GM19351 (cell line): ENCODE measurements around the gene VTI1A.

Experiments used
- ATAC-seq: cut with Tn5 transposase; IDR thresholded peaks from one replicate; pipeline ENCODE4 v1.9.1; 2021; ENCODE audit warnings: mild to moderate bottlenecking, moderate library complexity; ENCODE audit not compliant: unreplicated experiment

Gene VTI1A

DNA sequence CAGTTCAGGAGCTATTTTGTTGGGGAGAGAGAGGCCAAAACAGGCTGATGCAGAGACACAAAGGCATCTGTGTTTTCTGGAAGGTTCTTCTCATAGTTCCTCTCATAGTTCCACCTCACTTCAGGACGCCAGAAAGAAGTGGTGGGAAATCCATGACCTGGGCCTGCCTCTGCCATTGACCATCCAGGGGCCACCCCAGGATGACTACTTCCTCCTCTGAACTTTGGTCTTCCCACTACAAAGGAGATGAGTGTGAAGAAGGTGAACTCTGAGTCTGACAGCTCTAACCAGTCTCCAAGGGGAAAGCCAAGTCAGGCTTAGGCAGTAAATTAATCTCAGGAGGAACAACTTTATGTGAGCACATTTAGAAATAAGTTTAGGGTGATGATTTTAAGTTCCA, 327.2 kb downstream of the VTI1A start:
- ATAC-seq, result no peak

DNA sequence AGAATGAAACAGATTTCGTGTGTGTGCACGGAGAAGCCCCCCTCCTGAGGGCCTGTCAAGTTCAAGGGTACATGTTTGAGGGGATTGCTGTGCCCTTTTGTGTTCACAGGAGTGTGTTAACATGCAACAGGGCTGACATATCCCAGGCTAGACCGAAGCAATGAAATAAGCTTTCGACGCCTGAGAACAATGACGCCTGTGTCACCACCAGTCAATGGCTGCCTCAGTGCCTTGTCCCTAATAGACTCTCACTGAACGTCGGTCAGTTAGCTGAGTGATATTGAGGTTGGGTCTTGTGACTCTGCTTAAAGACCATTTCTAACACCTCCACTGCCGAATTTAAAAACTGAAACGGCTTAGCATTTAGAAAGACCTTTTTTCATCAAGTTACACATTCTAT, 327.8 kb downstream of the VTI1A start:
- no peak for ATAC-seq

DNA sequence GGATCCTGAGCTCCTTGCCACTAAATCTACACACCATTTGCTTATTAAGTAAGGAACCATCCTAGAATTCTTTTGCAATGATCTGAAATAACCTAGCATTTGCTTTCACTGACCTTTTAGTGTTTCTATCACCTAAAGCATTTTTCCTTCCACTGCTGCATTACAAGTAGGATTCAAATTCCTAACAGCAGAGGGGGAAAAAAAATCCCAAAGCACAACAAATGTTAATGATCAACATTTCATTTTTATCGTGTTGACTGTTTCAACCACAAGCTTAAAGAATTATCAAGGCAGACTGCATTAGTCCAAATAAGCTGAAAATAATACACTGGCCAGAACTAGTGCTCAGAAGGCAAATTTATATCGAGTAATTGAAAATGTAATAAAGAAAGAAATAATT, 328.4 kb downstream of the VTI1A start:
- no peak for ATAC-seq

DNA sequence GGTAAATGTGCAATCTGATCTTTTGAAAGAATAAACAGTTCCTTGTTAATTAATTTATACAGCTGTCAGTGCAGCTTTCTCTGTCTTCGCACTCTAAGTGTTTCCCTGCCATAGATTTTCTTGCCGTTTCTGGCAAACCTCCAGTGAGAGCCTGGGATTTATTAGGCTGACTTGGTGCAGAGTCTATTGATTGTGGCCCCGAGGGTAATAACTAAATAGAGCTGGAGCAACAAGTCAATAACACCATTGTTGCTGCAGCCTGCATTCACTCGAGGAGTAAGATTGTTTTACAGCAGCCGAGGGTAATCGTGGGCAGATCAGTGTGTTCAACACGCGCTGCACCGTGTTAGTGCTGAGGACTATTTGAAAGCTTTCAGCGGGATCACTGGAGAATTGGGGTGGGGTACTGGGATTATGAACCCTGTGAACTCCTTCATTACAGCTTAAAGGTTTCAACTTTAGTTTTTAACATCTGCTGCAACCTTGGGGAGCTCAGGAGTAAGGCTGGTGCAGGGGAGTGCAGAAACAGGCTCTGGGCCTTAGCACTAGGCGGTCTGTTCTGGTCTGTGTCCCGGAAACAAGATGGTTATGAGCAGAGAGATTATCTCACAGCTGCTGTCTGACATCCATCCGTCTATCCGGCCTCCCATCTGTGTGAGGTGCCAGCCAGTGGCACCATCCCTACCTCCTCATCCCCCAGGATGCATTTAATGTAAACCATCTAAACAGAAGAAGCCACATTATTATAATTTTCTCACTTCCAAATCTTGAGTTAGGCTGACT, 329.1 kb downstream of the VTI1A start:
- ATAC-seq, result no peak

DNA sequence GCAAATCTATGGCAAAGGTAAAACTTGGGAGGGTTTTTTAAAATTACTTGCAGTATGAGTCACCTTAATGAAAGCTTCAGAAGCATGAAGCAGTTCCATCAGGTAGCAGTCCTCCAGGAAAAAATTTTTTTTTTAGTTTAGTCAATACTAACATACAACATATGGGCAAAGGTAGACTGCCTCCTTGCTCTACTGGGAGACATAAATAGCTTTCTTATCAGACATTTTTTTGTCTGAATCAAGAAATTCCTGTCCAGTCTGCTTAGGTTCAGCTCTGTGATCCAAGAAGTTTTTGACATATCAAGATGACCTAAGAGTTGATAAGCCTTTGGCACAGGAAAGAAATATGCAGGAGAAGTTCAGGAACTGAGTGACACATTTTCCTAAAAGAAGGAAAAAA, 331.6 kb downstream of the VTI1A start:
- ATAC-seq, result no peak

DNA sequence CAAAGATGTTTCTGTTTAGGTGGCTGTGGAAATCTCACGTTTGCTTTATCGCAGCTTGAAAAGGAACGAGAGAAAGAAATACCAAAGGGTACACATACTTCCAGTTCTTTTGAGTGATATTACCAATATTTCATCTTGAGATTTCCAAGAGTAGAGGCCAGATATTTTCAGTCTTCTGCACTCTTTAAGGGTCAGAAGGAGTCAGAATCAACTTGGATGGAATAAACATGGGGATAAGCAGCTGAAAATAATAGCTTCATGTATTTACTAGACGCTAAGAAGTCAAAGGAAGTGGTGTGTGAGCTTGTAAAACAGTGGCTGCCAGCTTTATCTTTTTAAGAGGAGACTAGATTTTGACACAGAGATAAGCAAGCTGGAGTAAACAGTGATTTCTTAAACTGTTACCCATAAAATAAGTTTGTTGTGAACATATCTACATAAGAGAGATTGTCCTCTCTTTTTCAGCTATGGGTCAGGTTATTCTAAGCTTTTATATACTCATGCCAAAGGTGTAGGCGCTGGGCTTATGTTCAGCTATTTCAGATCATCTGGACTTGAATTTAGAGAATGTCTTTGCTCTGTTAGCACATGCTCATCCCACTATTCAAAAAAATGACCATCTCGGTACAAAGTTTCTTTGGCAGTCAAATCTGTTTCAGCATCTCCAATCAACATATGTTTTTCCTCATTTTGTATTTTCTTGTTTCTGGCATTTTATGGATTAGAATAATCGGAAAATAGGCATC, 332.2 kb downstream of the VTI1A start:
- ATAC-seq, result no peak

DNA sequence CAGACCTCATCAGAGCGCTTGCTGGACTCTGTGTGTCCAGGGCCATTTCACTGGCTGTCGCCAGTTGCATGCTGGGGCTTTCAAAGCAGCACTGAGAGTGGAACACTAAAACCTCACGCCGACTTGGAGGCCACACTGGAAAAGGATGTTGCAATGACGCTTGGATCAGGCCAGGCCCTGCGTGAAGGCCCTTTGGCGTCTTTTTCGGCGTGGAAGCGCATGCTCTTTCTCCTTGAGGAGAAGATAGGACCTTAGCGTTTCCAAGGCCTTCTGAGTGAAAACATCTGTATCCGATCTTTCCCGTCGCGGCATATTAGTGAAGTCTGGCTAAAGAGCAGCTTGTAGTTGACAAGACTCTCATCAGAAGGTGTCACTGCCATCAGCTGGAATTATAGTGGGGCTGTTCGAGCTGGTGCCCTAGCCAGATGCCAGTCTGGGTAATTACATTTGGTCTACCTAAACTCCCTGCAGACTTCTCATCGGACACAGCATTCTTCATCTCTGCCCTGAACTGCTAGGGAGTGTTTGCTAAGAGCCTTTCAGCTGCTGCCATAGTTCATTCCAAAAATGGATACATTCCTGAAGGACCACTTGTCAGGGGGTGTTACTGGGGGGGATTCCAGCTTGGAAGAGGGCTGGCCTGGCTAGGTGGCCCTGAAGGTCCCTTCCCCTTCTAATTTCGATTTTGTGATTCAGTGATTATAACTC, 335.3 kb downstream of the VTI1A start:
- ATAC-seq, result no peak

DNA sequence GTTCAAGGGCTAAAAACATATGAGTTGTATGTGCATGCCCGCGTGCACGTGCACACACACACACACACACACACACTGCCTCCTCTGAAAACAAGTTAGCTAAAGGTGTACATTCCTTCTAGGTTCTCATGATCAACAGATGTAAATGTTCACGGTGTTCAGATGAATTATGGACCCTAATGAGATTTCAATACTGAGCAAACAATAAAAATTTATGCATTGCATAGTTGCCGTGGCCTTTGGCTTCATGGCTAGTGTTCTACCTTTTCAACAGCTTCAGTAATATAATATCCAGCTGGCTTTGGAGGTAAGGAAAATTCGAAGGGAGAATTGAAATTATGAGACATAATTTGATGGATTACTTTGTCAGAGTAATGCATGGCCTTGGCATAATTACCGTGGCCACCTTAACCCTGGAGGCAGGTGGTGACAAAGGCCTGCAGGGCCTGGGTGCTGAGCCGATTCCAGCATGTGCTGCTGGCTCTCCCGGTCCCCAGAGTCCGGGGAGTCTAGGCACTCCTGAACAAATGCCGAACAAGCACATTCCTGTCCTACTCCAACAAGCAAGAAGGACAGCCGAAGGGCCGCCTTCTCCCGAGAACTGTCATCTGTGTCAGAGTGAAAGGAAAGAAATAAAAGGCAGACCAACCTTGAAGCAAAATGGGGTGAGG, 336.5 kb downstream of the VTI1A start:
- no peak for ATAC-seq

DNA sequence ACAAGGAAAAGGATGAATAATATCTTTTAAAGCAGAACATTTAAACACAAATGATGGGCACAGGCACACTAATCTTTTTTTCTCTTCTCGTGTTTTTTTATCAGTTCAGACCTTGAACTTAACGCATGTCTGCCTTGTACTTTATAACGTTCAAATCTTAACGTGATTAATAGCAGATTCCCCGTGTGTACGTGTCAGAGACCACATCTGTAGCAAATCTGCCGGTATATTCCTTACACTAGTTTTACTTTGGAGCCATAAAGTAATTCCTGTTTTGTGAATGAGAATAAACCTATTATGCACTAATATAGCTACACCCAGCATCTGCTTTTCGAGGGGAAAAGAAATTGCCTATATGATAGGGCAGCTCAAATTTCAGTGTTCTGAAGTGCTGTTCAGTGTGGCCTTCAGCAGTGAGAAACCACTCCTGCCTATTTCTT, 337.0 kb downstream of the VTI1A start:
- no peak for ATAC-seq

DNA sequence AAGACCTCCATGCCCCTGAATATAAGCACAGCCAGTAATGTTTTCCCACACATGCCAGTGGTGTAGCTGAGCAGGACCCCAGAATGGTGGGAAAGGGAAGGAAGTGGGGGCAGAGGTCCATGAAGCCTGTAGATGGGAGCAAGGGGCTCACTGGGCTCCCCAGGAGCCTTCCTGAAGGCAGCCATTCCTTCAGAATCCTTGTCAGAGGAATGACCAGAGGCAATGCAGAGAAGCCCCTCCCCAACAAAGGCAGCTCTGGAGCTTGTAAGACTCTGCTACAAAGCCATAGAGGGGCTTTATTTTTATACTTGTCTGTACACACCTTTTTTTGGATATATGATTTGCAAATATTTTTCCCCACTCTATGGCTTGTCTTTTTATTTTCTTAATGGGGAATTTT, 338.1 kb downstream of the VTI1A start:
- no peak for ATAC-seq

DNA sequence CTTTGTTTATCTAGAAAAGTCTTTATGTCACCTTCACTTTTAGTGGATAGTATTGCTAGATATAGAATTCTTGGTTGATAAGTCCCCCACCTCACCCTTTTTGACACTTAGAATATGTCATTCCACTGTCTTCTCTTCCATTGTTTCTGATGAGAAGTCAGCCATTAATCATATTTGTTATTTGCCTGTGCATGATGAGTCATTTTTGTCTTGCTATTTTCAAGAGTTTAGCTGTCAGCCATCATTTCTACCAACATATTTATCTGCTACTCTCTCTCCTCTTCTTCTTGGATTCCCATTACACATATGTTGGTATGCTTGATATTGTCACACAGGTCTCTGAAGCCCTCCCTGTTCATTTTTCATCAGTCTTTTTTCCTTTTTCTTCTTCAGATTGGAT, 342.2 kb downstream of the VTI1A start:
- no peak for ATAC-seq

DNA sequence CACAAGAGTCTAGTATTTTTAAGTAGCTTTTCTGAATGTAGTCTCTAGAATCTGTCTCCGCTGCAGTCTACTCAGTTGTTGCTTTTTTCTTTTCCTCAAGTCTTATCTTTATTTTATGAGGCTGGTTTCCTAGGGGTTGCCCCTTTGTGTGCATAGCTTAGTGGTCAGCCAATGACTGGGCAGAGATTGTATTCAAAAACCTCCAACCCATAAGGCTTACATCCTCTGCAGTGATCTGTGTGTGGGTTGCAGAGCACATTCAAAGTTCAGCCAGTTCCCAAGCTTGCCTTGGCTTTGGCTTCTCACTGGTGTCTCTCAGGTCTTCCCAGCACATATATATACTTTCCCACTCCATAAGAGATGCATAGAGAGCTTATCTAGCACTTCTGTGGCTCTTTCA, 343.0 kb downstream of the VTI1A start:
- ATAC-seq, result no peak

DNA sequence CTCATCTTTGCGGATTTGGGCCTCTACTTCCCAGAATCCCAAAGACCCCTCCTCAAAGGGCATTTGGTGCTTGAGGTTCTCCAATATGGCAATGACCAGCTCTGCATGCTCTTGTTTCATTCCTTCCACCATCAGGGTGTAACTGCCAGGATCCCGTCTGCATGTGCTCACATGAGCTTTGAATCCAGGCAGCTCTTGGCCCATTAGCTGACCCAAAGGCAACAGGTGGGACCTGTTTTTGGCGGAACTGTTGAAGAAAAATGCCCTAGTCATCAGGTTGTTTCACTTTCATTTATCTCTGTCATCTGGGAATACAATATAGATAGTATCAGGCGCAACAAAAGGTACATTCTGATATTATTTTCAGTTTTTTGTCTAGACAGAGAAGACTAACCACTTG, 343.9 kb downstream of the VTI1A start:
- ATAC-seq, result no peak

DNA sequence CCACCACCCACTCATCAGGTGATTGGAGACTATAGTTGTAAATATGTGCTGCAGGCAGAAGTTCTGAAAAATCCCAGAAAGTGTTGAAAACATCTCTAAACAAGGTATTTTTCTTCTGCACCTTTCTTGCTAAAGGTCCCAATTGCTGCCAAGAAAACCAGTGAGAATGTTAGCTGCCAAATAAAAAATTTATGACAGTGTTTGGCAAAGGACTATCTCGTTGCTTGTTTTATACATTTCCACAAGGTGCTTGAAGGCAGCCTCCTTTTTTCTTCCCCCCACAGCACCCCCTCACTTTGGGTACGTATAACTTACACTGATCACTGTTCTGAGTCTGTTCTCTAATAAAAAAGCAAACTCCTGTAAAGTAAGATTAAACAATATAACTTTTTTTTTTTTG, 344.4 kb downstream of the VTI1A start:
- no peak for ATAC-seq

DNA sequence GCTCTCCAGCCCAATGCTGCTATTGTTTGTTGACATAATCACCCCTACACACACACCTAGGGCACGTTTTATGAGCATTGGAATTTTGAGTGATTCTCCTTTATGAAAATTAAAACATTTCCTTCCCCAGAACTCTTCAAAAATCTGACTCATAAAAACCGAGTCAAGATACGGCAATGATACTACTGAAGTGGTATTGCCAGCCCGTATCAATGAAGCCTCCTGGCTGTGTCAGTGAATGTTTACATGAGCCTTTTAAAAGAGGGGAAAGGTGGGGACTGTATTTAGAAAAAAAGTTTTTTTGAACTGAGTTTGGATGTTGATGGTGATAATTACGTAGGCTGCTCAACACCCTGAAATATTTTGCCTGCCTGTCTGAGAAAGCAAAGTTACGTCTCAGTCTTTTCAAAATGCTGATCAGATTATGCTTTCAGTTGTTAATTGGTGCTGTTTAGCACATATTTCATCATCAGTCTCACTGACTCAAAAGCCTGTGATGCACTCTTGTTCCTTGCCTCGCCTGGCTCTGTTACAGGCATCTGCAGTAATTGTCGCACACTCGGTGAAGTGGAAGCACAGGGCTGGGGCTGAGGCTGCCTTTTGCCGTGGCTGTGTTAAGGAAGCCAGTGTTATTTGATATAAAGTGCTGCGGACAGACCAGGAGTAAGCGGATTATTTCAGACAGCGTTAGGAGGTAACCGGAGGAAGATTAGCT, 345.6 kb downstream of the VTI1A start:
- ATAC-seq, result no peak

DNA sequence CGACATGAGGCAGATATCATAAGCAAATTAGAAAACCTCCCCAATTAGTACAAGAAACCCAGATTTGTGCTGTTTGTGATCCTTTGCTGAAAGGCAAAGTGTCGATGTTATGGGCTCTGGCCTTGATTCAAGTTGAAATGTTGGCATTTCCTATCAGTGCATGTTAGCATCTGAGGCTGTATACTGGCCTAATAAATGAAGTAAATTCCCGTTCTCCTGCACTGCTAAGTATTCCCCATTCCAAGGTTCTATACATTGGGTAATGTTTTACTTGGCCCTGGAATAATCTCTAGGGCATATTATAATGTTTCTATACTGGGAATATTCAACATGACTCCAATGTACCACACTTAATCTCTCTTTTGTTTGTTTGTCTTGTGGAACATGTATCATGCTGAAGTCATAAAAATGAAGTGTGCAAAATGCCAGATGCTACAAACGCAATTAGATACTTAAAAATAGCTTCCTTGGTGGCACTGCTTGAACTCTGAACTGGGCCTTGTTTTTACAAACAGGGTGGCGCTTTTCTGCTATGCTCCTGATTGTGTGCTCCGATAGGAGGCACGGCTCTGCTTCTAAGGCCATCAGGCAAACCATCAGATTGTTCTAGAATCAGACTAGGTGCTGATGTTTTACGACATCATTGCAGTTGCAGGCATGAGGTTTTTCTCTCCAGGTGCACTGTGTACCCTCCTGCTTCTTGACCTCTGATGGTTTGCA, 346.3 kb downstream of the VTI1A start:
- no peak for ATAC-seq

DNA sequence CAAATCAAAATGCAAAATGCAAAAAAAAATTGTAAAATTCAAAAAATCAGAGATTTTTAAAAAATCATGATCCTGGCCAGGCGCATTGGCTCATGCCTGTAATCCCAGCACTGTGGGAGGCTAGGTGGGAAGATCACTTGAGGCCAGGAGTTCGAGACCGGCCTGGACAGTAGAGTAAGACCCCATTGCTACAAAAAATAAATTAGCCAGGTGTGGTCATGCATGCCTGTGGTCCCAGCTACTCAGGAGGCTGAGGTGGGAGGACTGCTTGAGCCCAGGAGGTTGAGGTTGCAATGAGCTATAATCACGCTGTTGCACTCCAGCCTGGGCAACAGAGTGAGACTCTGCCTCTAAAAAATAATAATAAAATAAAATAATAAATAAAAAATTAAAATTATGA, 347.2 kb downstream of the VTI1A start:
- no peak for ATAC-seq

DNA sequence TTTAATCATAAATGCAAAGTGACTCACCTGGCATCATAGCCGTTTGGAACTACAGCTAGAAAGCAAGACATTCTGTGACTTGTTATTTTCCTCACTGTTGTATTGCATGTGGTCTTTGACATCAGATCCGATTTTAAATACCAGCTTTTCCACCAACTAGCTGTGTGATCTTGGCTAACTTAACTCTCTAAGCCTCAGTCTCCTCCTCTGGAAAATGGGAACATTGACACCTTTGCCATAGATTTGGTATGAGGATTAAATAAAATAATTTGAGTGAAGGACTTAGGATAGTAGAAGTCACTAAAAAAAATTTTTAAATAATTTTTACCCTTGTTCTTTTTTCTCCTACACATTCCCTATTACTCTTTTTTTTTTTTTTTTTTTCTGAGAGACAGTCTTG, 348.1 kb downstream of the VTI1A start:
- no peak for ATAC-seq

DNA sequence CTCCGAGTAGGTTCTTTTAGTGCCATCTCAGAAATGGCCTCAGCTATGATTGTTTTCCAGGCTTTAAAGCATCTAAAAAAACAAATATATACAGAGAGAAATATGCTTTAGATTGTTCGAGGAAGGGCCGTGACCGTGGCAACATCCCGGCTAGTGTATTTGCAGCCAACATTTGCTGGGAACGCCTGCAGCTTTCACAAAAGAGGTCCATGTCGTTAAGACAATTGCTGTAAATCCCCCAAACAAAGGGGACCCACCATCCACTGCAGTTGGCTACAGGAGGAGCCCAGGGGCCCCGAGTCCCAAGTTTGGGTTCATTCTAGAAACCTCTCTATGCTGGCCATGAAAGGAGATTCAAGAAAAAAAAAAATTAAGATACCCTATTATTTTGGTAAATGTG, 350.2 kb downstream of the VTI1A start:
- ATAC-seq, result no peak

DNA sequence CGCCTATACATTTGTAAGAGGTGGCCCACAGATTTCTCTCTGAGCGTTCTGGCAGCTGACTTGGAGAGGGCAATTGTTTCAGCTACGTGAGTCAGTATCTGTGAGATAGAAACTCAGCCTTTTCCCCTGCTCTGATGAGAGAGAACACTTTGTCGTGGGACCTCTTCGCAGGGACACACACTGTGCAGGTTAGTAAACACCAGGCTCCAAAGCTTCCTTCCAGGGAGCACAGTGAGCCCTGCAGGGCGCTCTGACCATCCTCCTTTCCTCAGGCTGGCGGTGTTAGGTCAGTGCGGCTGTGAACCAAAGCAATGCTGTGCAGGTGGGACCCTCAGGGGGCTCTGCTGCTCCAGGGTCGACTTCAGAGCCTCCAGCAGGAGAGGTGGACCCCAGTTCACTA, 350.8 kb downstream of the VTI1A start:
- ATAC-seq, result no peak
